ENCODE results near the gene COL3A1.

- no peak for TF ChIP-seq CTCF (IDR thresholded peaks at IDR 0.05; ENCODE audit: low read depth, low read length)
- TF ChIP-seq POLR2A (IDR thresholded peaks at IDR 0.05; ENCODE audit: extremely low read depth, insufficient read length), result no peak
- TF ChIP-seq, protein P1, sequence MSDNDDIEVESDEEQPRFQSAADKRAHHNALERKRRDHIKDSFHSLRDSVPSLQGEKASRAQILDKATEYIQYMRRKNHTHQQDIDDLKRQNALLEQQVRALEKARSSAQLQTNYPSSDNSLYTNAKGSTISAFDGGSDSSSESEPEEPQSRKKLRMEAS (IDR thresholded peaks at IDR 0.05; ENCODE audit: low read depth, low read length), result no peak
- no peak for TF ChIP-seq MYC (IDR thresholded peaks at IDR 0.05; ENCODE audit: low read depth, low read length)
These were observed 5.3 kb downstream of the COL3A1 start for GRCh38 chr2:188979187-188980114.

All from NB4 (cell line).